GM19438 (cell line): Measurements from ENCODE around the gene WDR7.

ENCODE experiments used
- ATAC-seq: cut with Tn5 transposase; IDR thresholded peaks from one replicate; pipeline ENCODE4 v1.9.1; 2021; ENCODE audit warnings: low read depth; ENCODE audit not compliant: unreplicated experiment

WDR7 gene

DNA sequence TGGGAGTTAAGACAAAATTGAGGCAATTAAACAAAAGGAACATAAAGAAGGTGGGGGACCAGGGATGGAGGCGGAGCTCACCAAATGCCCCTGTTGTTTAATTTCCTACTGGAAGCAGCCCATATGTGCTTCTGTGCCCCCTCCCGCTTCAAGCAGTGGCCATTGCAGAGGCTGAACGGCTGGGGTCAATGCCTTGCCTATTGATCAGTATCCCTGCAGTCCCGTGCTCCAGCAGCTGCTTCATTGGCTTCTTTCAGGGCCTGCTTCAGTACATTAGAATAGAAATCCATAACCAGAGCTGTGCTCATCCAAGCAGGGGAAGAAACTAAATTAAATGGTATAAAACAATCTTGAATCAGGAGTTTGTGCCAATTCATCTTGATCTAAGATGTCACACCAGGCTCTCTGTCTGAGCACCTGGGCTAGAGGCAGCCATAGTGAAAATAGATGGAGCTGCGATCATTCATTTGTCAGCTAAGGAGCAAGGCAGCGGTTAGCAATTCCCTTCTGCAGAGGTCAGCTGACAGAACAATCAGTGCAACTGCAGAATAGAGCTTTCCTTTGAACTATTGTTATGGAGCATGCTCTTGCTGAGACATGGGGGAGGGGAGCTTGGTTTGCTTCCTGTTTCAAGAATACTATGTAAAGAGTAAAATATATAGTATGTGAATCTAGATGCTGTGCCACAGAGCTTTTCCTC, 222.4 kb downstream of the WDR7 start:
- ATAC-seq: no peak

DNA sequence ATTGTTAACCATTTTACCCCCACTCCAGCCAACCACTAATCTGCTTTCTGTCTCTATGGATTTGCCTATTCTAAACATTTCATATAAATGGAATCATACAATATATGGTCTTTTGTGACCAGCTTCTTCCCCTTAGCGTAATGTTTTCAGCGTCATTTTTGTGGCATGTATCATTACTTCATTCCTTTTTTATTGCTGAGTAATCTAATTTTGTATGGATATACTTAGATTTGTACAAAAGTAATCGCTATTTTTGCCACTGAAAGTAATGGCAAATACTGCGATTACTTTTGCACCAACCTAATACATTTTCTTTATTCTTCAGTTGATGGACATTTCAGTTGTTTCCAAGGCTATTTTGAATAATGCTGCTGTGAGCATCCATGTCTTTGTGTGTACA, 227.6 kb downstream of the WDR7 start:
- no peak for ATAC-seq

GRCh38 chr18:56884511-56884910, 233.4 kb downstream of the WDR7 start:
- no peak for ATAC-seq

DNA sequence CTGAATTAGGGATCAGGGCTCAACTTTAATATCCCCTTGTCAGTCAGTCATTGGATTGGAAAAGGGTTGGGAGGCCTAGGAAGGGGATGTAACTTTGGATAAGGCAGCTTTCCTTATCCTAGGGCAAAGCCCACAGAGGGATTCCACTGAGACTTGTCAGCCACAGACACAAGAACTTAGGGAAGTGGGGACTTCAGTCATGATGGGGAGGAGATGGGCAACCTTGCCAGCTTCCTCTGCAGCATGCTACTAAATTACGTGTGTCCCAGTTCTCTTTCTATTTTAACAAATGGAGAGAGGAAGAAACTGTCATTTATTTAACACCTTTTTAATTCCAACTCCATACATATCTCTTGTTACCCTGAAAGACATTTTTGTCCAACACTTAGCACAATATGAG, 237.8 kb downstream of the WDR7 start:
- no peak for ATAC-seq

DNA sequence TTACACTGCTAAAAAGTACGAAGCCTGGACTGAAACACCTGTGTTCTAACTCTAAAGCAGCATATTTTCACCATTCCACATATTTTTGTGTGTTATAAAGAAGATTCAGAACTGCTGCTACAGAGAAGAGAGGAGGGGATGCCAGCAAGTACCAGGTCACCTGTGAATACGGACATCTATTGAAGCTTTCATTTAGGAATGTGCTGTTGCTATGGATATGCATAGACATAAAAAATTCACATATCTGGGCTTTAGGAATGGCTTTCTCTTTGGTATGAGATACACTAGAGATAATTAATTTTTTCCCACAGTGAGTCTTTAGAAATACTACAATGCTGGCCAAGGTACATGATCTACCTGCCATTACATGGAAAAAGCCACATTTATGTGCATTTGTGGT, 238.5 kb downstream of the WDR7 start:
- ATAC-seq: no peak

GRCh38 chr18:56890632-56891031, 239.5 kb downstream of the WDR7 start:
- ATAC-seq: no peak

DNA sequence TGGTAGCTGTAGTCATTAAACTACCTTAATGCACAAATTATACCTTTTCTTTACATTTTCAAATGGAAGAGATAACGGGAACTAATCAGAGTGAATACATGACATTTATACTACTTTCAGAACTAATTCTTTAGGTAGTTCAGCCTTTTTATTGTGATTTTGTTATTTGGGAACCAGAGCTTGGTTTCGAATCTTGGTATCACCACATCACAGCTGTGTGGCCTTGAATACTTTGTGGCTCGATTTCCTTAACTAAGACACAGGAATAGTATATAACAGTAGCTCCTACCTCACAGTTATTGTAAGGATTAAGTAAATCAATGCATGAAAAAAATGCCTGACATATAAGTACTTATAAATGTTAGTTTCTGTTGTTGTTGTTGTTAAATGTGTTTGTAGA, 240.0 kb downstream of the WDR7 start:
- no peak for ATAC-seq

- ATAC-seq: no peak
These were observed 240.7 kb downstream of the WDR7 start for GRCh38 chr18:56891870-56892269.

DNA sequence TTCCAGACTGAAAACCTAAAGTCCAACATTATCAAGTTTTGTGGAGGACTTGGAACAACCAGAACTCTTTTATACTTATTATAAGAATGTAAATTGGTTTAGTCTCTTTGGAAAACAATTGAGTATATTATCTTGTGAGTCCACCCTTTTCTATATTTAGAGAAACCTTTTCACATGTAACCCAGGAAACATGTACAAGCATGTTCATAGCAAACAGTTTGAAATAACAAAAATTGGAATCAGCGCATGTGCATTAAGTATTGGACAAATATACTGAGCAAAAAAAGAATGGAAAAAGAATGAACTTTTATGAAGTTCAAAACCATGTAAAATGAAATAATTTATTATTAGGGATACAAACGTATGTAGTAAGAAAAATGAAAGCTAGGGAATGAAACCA, 246.0 kb downstream of the WDR7 start:
- no peak for ATAC-seq

DNA sequence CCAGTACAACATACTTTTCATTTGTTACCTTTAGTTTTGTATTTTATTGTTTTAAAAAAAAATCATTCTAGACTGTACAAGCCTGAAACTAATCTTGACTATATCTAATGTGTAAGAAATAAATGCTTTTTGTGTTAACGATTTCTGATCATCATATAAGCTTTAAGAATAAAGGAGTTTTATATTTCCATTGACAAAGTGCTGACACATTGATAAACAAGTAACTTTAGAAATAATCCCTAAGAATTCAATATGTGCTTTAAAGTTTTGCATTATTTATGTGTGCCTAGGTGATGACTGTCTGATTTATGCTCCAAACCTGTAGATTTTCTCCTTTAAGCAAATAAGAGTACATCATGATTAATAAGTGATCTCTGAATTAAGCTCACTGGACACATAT, 248.5 kb downstream of the WDR7 start:
- ATAC-seq: no peak

DNA sequence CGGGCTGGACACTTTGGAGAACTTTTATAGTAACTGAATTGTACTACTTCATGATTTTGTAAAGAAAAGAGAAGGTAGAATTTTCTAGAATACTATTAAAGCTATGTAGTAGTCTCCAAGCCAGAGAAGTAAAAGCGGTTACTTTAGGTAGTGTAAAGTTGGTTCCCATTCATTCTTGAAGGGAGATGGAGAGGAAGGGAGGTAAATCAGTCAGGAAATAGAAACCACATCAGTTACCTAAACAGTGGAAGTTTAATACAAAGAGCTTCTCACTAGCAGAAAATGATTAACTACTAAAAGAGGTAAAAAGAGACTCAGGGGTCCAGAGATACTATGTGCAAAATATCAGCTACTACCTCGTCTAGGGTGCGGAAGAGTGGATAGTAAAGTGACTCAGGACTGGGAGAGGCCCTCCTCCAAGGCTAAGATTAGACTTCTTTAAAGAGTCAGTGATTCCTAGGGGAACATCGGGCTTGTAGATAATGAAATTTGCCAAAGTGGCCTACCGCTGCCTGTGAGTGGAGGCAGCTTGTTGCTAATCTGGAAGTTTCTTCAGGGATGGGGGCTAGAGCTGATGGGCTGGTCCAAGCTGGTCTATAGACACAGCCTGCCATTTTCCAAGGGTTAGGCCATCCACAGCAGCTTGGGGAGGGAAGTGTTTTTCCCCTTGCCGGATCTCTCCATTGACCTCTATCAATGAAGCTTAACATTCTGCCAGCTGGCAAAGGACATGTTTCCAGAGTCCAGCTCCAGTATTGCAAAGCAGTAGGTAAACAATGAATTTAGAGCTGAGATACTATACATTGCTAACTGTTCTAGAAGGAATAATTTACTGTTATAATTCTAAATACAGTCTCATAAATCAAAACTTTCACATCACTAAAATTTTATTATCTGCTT, 249.3 kb downstream of the WDR7 start:
- no peak for ATAC-seq

GRCh38 chr18:56901919-56902318, 250.8 kb downstream of the WDR7 start:
- ATAC-seq: no peak

- ATAC-seq: no peak
These were observed 251.5 kb downstream of the WDR7 start for GRCh38 chr18:56902653-56903052.

DNA sequence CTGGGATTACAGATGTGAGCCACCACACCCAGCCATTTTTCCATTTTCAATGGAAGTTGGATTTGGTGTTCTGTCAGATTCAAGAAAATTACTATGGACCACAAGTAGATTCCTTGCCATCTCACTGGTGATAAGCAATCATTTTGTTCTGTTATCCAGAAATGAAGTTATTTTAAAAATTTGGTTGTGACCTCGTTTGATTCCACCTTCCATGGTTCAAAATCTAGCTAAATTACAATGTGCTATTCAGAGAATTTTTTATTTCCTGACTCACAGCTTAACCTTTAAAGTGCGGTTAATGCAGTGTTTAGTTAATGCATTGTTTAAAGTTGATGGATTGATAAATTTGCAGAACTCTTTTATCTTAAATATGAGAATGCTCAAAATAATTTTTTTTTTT, 252.5 kb downstream of the WDR7 start:
- ATAC-seq: no peak

DNA sequence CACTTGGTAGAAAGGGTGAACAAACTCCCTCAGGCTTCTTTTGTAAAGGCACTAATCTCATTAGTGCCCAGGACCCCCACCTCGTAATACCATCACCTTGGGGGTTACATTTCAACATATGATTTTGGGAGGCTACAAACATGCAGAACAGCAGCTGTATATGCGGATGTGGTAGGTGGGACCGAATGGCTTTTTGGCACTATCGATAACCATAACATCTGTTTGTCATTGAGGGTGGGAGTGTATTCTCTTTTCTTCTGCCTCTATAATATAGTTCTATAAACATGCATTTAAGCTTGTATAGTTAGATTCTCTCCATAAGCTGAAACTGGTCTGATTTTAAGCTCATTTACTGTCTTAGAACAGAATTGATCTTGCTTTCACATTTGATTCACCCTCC, 256.6 kb downstream of the WDR7 start:
- ATAC-seq: no peak

DNA sequence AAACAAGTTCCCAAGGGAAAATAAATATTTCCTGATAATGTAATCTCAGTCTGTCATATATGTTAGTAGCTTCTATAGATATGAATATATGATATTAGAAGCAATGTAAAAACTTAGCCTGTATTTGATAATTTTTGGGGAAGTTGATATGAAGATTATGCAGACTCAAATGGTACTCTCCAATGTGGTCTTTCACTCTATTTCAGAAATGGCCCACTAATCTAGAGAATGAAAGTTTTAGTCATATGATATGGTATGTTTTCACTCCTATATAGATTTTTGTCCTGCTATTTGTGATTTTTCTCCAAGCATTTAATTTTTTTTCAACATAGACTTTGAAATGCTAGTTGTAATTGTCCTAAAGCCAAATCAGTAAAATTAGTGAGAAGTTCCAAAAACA, 259.1 kb downstream of the WDR7 start:
- ATAC-seq: no peak

- no peak for ATAC-seq
These were observed 259.8 kb downstream of the WDR7 start for GRCh38 chr18:56910967-56911366.

GRCh38 chr18:56913941-56914340, 262.8 kb downstream of the WDR7 start:
- ATAC-seq: no peak

GRCh38 chr18:56919190-56919589, 268.0 kb downstream of the WDR7 start:
- ATAC-seq: no peak

- ATAC-seq: no peak
These were observed 270.8 kb downstream of the WDR7 start for GRCh38 chr18:56921896-56922480.

GRCh38 chr18:56926734-56927133, 275.6 kb downstream of the WDR7 start:
- ATAC-seq: no peak

- ATAC-seq: no peak
These were observed 276.6 kb downstream of the WDR7 start for GRCh38 chr18:56927786-56928185.
